A549 (cell line): ENCODE measurements around the gene PPP6R3. TPM values are rescaled to one million over a fixed set of nuclear protein-coding genes. Genes with fewer than 3 reads are reported as not detected.

Experiments used
- ATAC-seq, 2 experiments: fragments of 200-7000 bp in 1 of 2; fragments of >200 bp in 1 of 2; cut with Nextera tagmentation in 1 of 2; cut with Tn5 transposase in 1 of 2; 3 replicates each; pipeline versions ENCODE4 v1.8.0 to v1.9.1; 2018 to 2020; ENCODE audit warnings: mild to moderate bottlenecking in 1 of 2, moderate library complexity in 1 of 2
- CTCF ChIA-PET: fragments of 300-600 bp; sonication (Branson Sonifier 250); formaldehyde crosslinking; extraction: SDS; loops from one replicate; lab custom pipeline; 2021; ENCODE audit warnings: antibody characterized with exemption, inconsistent platforms; lab: Yijun Ruan, JAX
- POLR2A ChIA-PET: fragments of 350-600 bp; formaldehyde crosslinking; extraction: SDS; loops from one replicate; lab custom pipeline; 2021; ENCODE audit warnings: antibody characterized with exemption, inconsistent platforms; lab: Yijun Ruan, JAX
- DNase-seq, 2 experiments: peaks; one replicate each; pipeline versions ENCODE4 v3.0.0 to v3.0.0-alpha.2; 2011 to 2016; ENCODE audit warnings: low read depth in 1 of 2, low spot score in 1 of 2
- FAIRE-seq: peaks from 2 replicates; lab custom pipeline; 2011; peaks lifted over from hg19 to GRCh38; lab: Jason Lieb, UNC
- H3K27ac ChIP-seq, 2 experiments: fragments of >200 bp; sonication (Bioruptor Twin); formaldehyde crosslinking; 3 replicates each; pipeline ENCODE4 v1.5.1; 2016 to 2017
- H3K4me1 ChIP-seq: fragments of >200 bp; sonication (Bioruptor Twin); formaldehyde crosslinking; 3 replicates; pipeline ENCODE4 v1.6.1; 2016
- H3K4me2 ChIP-seq: fragments of >200 bp; sonication (Bioruptor Twin); formaldehyde crosslinking; 3 replicates; pipeline ENCODE4 v1.6.1; 2016
- H3K4me3 ChIP-seq: fragments of >200 bp; sonication (Bioruptor Twin); formaldehyde crosslinking; 3 replicates; pipeline ENCODE4 v1.5.1; 2016
- H3K9me3 ChIP-seq: fragments of >200 bp; sonication (Bioruptor Twin); formaldehyde crosslinking; 3 replicates; pipeline ENCODE4 v1.6.1; 2016
- BHLHE40 ChIP-seq: IDR thresholded peaks from 2 replicates; pipeline ENCODE4 v1.6.1; 2012; ENCODE audit warnings: low read depth, low read length, inconsistent platforms
- CBX2 ChIP-seq: fragments of 200-600 bp; sonication (generic); IDR thresholded peaks from 2 replicates; pipeline ENCODE4 v1.6.1; 2016; ENCODE audit warnings: low read depth, mild to moderate bottlenecking, borderline replicate concordance
- CBX8 ChIP-seq: fragments of 200-600 bp; sonication (generic); IDR thresholded peaks from 2 replicates; pipeline ENCODE4 v1.6.1; 2016
- CEBPB ChIP-seq, 2 experiments: fragments of >200 bp in 1 of 2; sonication (Bioruptor Twin) in 1 of 2; formaldehyde crosslinking in 1 of 2; IDR thresholded peaks; 2 replicates each; pipeline ENCODE4 v1.6.1; 2012 to 2016
- CHD2 ChIP-seq: fragments of 150-350 bp; IDR thresholded peaks from 2 replicates; pipeline ENCODE4 v1.6.1; 2014; ENCODE audit warnings: low read length; ENCODE audit not compliant: partially characterized antibody
- EP300 ChIP-seq, 2 experiments: fragments of >200 bp; sonication (Bioruptor Twin); formaldehyde crosslinking; IDR thresholded peaks; 2 replicates in 1 of 2; 3 replicates in 1 of 2; pipeline ENCODE4 v1.6.1; 2016 to 2017
- ESRRA ChIP-seq: fragments of 150-350 bp; IDR thresholded peaks from 2 replicates; pipeline ENCODE4 v1.6.1; 2014; ENCODE audit warnings: mild to moderate bottlenecking, low read length, borderline replicate concordance
- FOXS1 ChIP-seq: fragments of 250-450 bp; sonication (Bioruptor Pico); IDR thresholded peaks from 2 replicates; pipeline ENCODE4 v1.5.0; 2020; ENCODE audit warnings: mild to moderate bottlenecking, moderate library complexity
- HEYL ChIP-seq: fragments of 250-450 bp; sonication (Bioruptor Pico); IDR thresholded peaks from 2 replicates; pipeline ENCODE4 v1.8.0; 2021; ENCODE audit warnings: mild to moderate bottlenecking, moderate library complexity
- HOXB13 ChIP-seq: fragments of 250-450 bp; sonication (Bioruptor Pico); IDR thresholded peaks from 2 replicates; pipeline ENCODE4 v1.5.0; 2020; ENCODE audit warnings: low read depth, mild to moderate bottlenecking, moderate library complexity
- HOXB5 ChIP-seq: fragments of 250-450 bp; sonication (Bioruptor Pico); IDR thresholded peaks from 2 replicates; pipeline ENCODE4 v1.5.0; 2020; ENCODE audit warnings: mild to moderate bottlenecking, moderate library complexity
- JUNB ChIP-seq: fragments of >200 bp; sonication (Bioruptor Twin); formaldehyde crosslinking; IDR thresholded peaks from 2 replicates; pipeline ENCODE4 v1.6.1; 2016
- KDM1A ChIP-seq: fragments of 200-600 bp; sonication (generic); IDR thresholded peaks from 2 replicates; pipeline ENCODE4 v1.6.1; 2016; ENCODE audit warnings: low read depth, mild to moderate bottlenecking
- MAZ ChIP-seq: fragments of 150-350 bp; IDR thresholded peaks from 2 replicates; pipeline ENCODE4 v1.6.1; 2014; ENCODE audit warnings: antibody characterized with exemption, low read depth, low read length, borderline replicate concordance
- MYC ChIP-seq: IDR thresholded peaks from 2 replicates; pipeline ENCODE4 v1.6.1; 2012; ENCODE audit warnings: mild to moderate bottlenecking, inconsistent platforms, low read length, improper control_type of control experiment, borderline replicate concordance
- NFE2L2 ChIP-seq: fragments of 150-350 bp; conservative IDR thresholded peaks from 2 replicates; pipeline ENCODE4 v1.6.1; 2014; ENCODE audit warnings: low read length
- NPAS2 ChIP-seq: fragments of 250-450 bp; sonication (Bioruptor Pico); IDR thresholded peaks from 2 replicates; pipeline ENCODE4 v1.8.0; 2022; ENCODE audit warnings: mild to moderate bottlenecking, moderate library complexity, borderline replicate concordance
- POLR2A ChIP-seq: IDR thresholded peaks from 2 replicates; pipeline ENCODE4 v1.6.1; 2012; ENCODE audit warnings: mild to moderate bottlenecking, low read length
- RAD21 ChIP-seq, 2 experiments: fragments of >200 bp in 1 of 2; sonication (Bioruptor Twin) in 1 of 2; formaldehyde crosslinking in 1 of 2; IDR thresholded peaks in 1 of 2; conservative IDR thresholded peaks in 1 of 2; 2 replicates in 1 of 2; 3 replicates in 1 of 2; pipeline ENCODE4 v1.6.1; 2012 to 2018; ENCODE audit warnings: inconsistent platforms in 1 of 2
- RCOR1 ChIP-seq: fragments of 150-350 bp; IDR thresholded peaks from 2 replicates; pipeline ENCODE4 v1.6.1; 2014; ENCODE audit warnings: antibody characterized with exemption, low read length, low read depth
- RNF2 ChIP-seq: fragments of 200-600 bp; sonication (generic); IDR thresholded peaks from 2 replicates; pipeline ENCODE4 v1.6.1; 2016; ENCODE audit warnings: low read depth, mild to moderate bottlenecking, antibody characterized with exemption, moderate library complexity, borderline replicate concordance
- SREBF2 ChIP-seq: fragments of 450-650 bp; IDR thresholded peaks from 2 replicates; pipeline ENCODE4 v1.6.1; 2014; ENCODE audit warnings: mild to moderate bottlenecking, moderate library complexity
- ZC3H11A ChIP-seq: fragments of 450-650 bp; IDR thresholded peaks from 2 replicates; pipeline ENCODE4 v1.6.1; 2014; ENCODE audit warnings: antibody characterized with exemption, mild to moderate bottlenecking
- ZNF302 ChIP-seq: fragments of 250-450 bp; sonication (Bioruptor Pico); IDR thresholded peaks from 2 replicates; pipeline ENCODE4 v1.9.0; 2021; ENCODE audit warnings: inconsistent platforms, mild to moderate bottlenecking, moderate library complexity
- ZSCAN20 ChIP-seq: fragments of 250-450 bp; sonication (Bioruptor Pico); IDR thresholded peaks from 2 replicates; pipeline ENCODE4 v1.8.0; 2022; ENCODE audit warnings: mild to moderate bottlenecking, moderate library complexity
- WGBS: methylation state at CpG from one replicate; pipeline ENCODE4 v1.1.6; 2017; ENCODE audit errors: missing lambda C conversion rate; 5-methylcytosine and 5-hydroxymethylcytosine counted together
- polyA plus RNA-seq, 4 experiments: library from polyadenylated mRNA; depleted of rRNA in 3 of 4; stranded (reverse); fragments of >200 nt; fragmentation: RNase III in 1 of 4; extraction: RNeasy Plus Mini Kit Qiagen cat#74134 plus additional on column Dnase treatment in 1 of 4; gene quantifications; 2 replicates in 3 of 4; 3 replicates in 1 of 4; pipeline ENCODE4 v1.2.3, GENCODE V29; 2011 to 2017
- TF ChIP-seq, protein P1 (sequence below): fragments of 150-350 bp; IDR thresholded peaks from 2 replicates; pipeline ENCODE4 v1.6.1; 2014; ENCODE audit warnings: low read depth, mild to moderate bottlenecking, low read length
- TF ChIP-seq, protein P2 (sequence below): fragments of >200 bp; sonication (Bioruptor Twin); formaldehyde crosslinking; IDR thresholded peaks from 3 replicates; pipeline ENCODE4 v1.6.1; 2016
- TF ChIP-seq, protein P3 (sequence below): IDR thresholded peaks from 2 replicates; pipeline ENCODE4 v1.6.1; 2012

The PPP6R3 gene
- polyA plus RNA-seq, 2 of the 4 experiments (the other 2 are of a cell fraction), result 69.7 to 114 TPM

DNA sequence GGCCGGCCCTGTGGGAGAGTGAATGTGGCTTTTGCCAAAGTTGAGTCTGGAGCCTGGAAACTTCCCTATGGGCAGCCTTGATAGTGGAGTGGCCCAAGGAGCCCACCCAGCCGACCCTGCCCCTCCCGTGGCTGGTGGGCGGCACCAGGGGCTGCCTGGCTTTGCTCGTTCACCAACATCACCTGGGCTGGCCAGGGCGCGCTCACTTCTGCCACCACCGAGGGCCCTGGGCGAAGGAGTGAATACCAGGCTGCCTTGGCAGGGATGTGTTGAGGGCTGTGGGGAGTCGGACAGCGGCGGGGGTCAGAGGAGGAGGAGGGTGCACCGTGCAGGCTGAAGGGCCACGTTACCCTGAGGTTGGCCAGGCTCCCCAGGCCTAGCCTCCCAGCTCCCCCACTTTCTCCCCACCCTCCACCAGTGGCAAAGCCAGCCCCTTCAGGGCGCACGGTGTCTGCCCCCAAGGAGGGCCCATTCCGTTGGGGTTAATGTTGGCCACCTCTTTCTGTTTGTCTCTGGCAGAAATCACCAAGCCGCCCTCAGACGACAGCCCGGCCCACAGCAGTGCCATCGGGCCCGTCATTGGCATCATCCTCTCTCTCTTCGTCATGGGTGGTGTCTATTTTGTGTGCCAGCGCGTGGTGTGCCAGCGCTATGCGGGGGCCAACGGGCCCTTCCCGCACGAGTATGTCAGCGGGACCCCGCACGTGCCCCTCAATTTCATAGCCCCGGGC, 22.5 kb upstream of the PPP6R3 start:
- Histone ChIP-seq H3K27ac (peak overlapping the region in 1 of 2 experiments; percentile 76; a peak in 3 of 6 replicates), H3K4me1 (peaks cover 17% of the 10 kb centered on the region), H3K4me3 (no peak overlapping the region), H3K9me3 (no peaks in the 10 kb centered on the region), H3K4me2 (no peak overlapping the region)
- ChIA-PET CTCF (interaction anchor here (1.0 to 1.2 kb wide), 6 partner anchors 9 to 181 kb away, joined by 3 to 5 read pairs (median 4); no protein-coding TSS in a partner anchor), POLR2A (interaction anchor here (1.2 kb wide), 1 partner anchor 166 kb away, joined by 3 read pairs; the partner anchor contains the start of gene C11orf24)
- WGBS, result 95% methylated on average over 26 of the region's 34 CpGs
- peak in 1 of 2 experiments; percentile 10; a peak in 2 of 6 replicates for ATAC-seq
- no peak for TF ChIP-seq JUNB
- no peak for TF ChIP-seq SREBF2
- TF ChIP-seq EP300 (IDR thresholded peaks at IDR 0.05), result no peak
- no peak for TF ChIP-seq CEBPB (IDR thresholded peaks at IDR 0.05)
- no peak for TF ChIP-seq CHD2
- TF ChIP-seq, protein P1, sequence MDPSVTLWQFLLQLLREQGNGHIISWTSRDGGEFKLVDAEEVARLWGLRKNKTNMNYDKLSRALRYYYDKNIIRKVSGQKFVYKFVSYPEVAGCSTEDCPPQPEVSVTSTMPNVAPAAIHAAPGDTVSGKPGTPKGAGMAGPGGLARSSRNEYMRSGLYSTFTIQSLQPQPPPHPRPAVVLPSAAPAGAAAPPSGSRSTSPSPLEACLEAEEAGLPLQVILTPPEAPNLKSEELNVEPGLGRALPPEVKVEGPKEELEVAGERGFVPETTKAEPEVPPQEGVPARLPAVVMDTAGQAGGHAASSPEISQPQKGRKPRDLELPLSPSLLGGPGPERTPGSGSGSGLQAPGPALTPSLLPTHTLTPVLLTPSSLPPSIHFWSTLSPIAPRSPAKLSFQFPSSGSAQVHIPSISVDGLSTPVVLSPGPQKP, result no peak
- TF ChIP-seq, protein P2, sequence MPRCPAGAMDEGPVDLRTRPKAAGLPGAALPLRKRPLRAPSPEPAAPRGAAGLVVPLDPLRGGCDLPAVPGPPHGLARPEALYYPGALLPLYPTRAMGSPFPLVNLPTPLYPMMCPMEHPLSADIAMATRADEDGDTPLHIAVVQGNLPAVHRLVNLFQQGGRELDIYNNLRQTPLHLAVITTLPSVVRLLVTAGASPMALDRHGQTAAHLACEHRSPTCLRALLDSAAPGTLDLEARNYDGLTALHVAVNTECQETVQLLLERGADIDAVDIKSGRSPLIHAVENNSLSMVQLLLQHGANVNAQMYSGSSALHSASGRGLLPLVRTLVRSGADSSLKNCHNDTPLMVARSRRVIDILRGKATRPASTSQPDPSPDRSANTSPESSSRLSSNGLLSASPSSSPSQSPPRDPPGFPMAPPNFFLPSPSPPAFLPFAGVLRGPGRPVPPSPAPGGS, result no peak
- no peak for TF ChIP-seq ZC3H11A
- no peak for TF ChIP-seq NFE2L2
- TF ChIP-seq ZSCAN20, result no peak
- no peak for TF ChIP-seq CBX2
- TF ChIP-seq ZNF302 (CRISPR knock-in tag), result no peak
- TF ChIP-seq RNF2, result no peak
- TF ChIP-seq POLR2A, result no peak
- no peak for TF ChIP-seq NPAS2 (CRISPR knock-in tag)
- TF ChIP-seq MYC, result no peak
- TF ChIP-seq RAD21 (conservative IDR thresholded peaks at IDR 0.05 in 1 of 2, IDR thresholded peaks at IDR 0.05 in 1 of 2), result no peak
- no peak for TF ChIP-seq BHLHE40
- FAIRE-seq, result no peak
- DNase-seq, result no peak

GRCh38 chr11:68438658-68439259, 21.8 kb upstream of the PPP6R3 start:
- FAIRE-seq (no peak), ATAC-seq (no peak), DNase-seq (no peak)
- TF ChIP-seq ZC3H11A, result no peak
- TF ChIP-seq HOXB13, result no peak
- no peak for TF ChIP-seq EP300 (IDR thresholded peaks at IDR 0.05)
- TF ChIP-seq FOXS1 (CRISPR knock-in tag), result no peak
- TF ChIP-seq, protein P2, result no peak
- TF ChIP-seq KDM1A, result no peak
- TF ChIP-seq POLR2A, result no peak
- no peak for TF ChIP-seq ZSCAN20
- TF ChIP-seq HOXB5 (CRISPR knock-in tag), result no peak
- no peak for TF ChIP-seq HEYL (CRISPR knock-in tag)
- TF ChIP-seq MAZ, result no peak
- no peak for TF ChIP-seq RCOR1
- no peak for TF ChIP-seq RNF2
- no peak for TF ChIP-seq ESRRA
- no peak for TF ChIP-seq CBX8
- TF ChIP-seq, protein P3, sequence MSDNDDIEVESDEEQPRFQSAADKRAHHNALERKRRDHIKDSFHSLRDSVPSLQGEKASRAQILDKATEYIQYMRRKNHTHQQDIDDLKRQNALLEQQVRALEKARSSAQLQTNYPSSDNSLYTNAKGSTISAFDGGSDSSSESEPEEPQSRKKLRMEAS, result no peak
- ChIA-PET POLR2A (no interaction called here), CTCF (interaction anchor here (1.0 to 1.3 kb wide), 7 partner anchors 8 to 182 kb away, joined by 3 to 5 read pairs (median 3); no protein-coding TSS in a partner anchor)
- Histone ChIP-seq H3K4me1 (peaks cover 17% of the 10 kb centered on the region), H3K27ac (no peak overlapping the region), H3K9me3 (no peaks in the 10 kb centered on the region), H3K4me2 (no peak overlapping the region), H3K4me3 (no peak overlapping the region)
- WGBS, result 100% methylated on average over 5 of the region's 6 CpGs
